CD14-positive monocyte (primary cell): ENCODE data around the gene NUDT1. TPM values are rescaled to one million over a fixed set of nuclear protein-coding genes. Genes with fewer than 3 reads are reported as not detected.

Experiments
- DNase-seq, 3 donors: peaks; one replicate each; pipeline ENCODE4 v3.0.0-alpha.2; 2011 to 2022
- H2AFZ ChIP-seq: 2 replicates; pipeline ENCODE4 v1.6.0; 2012; ENCODE audit warnings: mild to moderate bottlenecking, low read depth, low read length, inconsistent platforms; ENCODE audit not compliant: insufficient read depth, poor library complexity, severe bottlenecking
- H3K27ac ChIP-seq, 2 donors: 1 replicate in 1 of 2; 2 replicates in 1 of 2; pipeline ENCODE4 v1.5.1; 2012 to 2013; ENCODE audit warnings: low read length in 2 of 2, control low read depth in 1 of 2, inconsistent platforms in 1 of 2, low read depth in 1 of 2, mild to moderate bottlenecking in 1 of 2
- H3K27me3 ChIP-seq, 2 donors: one replicate each; pipeline versions ENCODE4 v1.6.0 to v1.6.1; 2011 to 2013; ENCODE audit warnings: low read length in 2 of 2; ENCODE audit not compliant: control insufficient read depth in 2 of 2, insufficient read depth in 2 of 2
- H3K36me3 ChIP-seq, 2 donors: replicated peaks in 1 of 2; 1 replicate in 1 of 2; 2 replicates in 1 of 2; pipeline versions ENCODE4 v1.5.1 to v1.6.1; 2012 to 2013; ENCODE audit warnings: low read length in 2 of 2, control low read depth in 1 of 2, inconsistent platforms in 1 of 2, mild to moderate bottlenecking in 1 of 2; ENCODE audit not compliant: insufficient read depth in 2 of 2, control insufficient read depth in 1 of 2
- H3K4me1 ChIP-seq, 2 donors: 1 replicate in 1 of 2; 2 replicates in 1 of 2; pipeline versions ENCODE4 v1.5.1 to v1.6.1; 2012 to 2013; ENCODE audit warnings: low read length in 2 of 2, control low read depth in 1 of 2, inconsistent platforms in 1 of 2, mild to moderate bottlenecking in 1 of 2, moderate library complexity in 1 of 2; ENCODE audit not compliant: insufficient read depth in 2 of 2, control insufficient read depth in 1 of 2
- H3K4me2 ChIP-seq: replicated peaks from 2 replicates; pipeline ENCODE3; 2012; ENCODE audit warnings: low read length, moderate library complexity, mild to moderate bottlenecking; ENCODE audit not compliant: poor library complexity, severe bottlenecking; ENCODE audit errors: extremely low read depth
- H3K4me3 ChIP-seq, 3 experiments: fragments of 200-600 bp in 1 of 3; sonication (generic) in 1 of 3; replicated peaks in 1 of 3; 1 replicate in 2 of 3; 2 replicates in 1 of 3; pipeline ENCODE4 v1.5.1; 2011 to 2013; ENCODE audit warnings: low read length in 3 of 3, mild to moderate bottlenecking in 3 of 3, control low read depth in 2 of 3, low read depth in 2 of 3, inconsistent platforms in 1 of 3, moderate library complexity in 1 of 3
- H3K79me2 ChIP-seq: 2 replicates; pipeline ENCODE4 v1.6.0; 2012; ENCODE audit warnings: mild to moderate bottlenecking, control low read depth, inconsistent platforms, low read length, moderate library complexity; ENCODE audit not compliant: insufficient read depth
- H3K9ac ChIP-seq: 2 replicates; pipeline ENCODE4 v1.6.0; 2017; ENCODE audit warnings: low read length, mild to moderate bottlenecking; ENCODE audit not compliant: insufficient read depth, poor library complexity, severe bottlenecking
- H3K9me3 ChIP-seq, 2 donors: replicated peaks in 1 of 2; 1 replicate in 1 of 2; 2 replicates in 1 of 2; pipeline versions ENCODE4 v1.5.1 to v1.6.1; 2012 to 2013; ENCODE audit warnings: low read length in 2 of 2, control low read depth in 1 of 2; ENCODE audit not compliant: control insufficient read depth in 1 of 2, insufficient read depth in 1 of 2
- H4K20me1 ChIP-seq: 2 replicates; pipeline ENCODE4 v1.6.0; 2012; ENCODE audit warnings: mild to moderate bottlenecking, low read length, control low read depth, moderate library complexity; ENCODE audit not compliant: insufficient read depth
- H3K27ac Mint-ChIP-seq, 7 donors: one replicate each; pipeline ENCODE4 v1.8.0; 2020; ENCODE audit warnings: mild to moderate bottlenecking in 7 of 7, mixed read lengths in 7 of 7, moderate library complexity in 6 of 7, inconsistent platforms in 2 of 7
- H3K27me3 Mint-ChIP-seq, 3 donors: one replicate each; pipeline ENCODE4 v1.8.0; 2021 to 2022; ENCODE audit warnings: low read depth in 3 of 3, mild to moderate bottlenecking in 3 of 3, mixed read lengths in 3 of 3, moderate library complexity in 3 of 3, inconsistent platforms in 1 of 3
- H3K36me3 Mint-ChIP-seq, 2 donors: one replicate each; pipeline ENCODE4 v1.8.0; 2020; ENCODE audit warnings: mixed read lengths in 2 of 2, inconsistent platforms in 1 of 2, mild to moderate bottlenecking in 1 of 2
- H3K4me1 Mint-ChIP-seq: one replicate; pipeline ENCODE4 v1.8.0; 2020; ENCODE audit warnings: mild to moderate bottlenecking, mixed read lengths
- H3K4me3 Mint-ChIP-seq, 2 donors: one replicate each; pipeline ENCODE4 v1.8.0; 2020; ENCODE audit warnings: mild to moderate bottlenecking in 2 of 2, mixed read lengths in 2 of 2, moderate library complexity in 1 of 2
- H3K9me3 Mint-ChIP-seq, 7 donors: one replicate each; pipeline ENCODE4 v1.8.0; 2020 to 2022; ENCODE audit warnings: mixed read lengths in 7 of 7, mild to moderate bottlenecking in 6 of 7, moderate library complexity in 6 of 7, inconsistent platforms in 2 of 7
- WGBS: methylation state at CpG from one replicate; pipeline ENCODE4 v1.1.5; 2013; ENCODE audit warnings: missing lambda C conversion rate; ENCODE audit not compliant: insufficient coverage; 5-methylcytosine and 5-hydroxymethylcytosine counted together
- intact Hi-C, 2 donors: fragments of 100-400 bp; cut with micrococcal nuclease; formaldehyde crosslinking; loops; one replicate each; pipeline versions ENCODE4 v1.15.0 to v1.15.1; 2023
- polyA plus RNA-seq, 3 donors: library from polyadenylated mRNA; depleted of rRNA in 1 of 3; unstranded in 2 of 3; stranded (reverse) in 1 of 3; fragments of 300-500 nt in 2 of 3; fragments of >200 nt in 1 of 3; fragmentation: Illumina TruSeq in 2 of 3; gene quantifications; 1 replicate in 2 of 3; 2 replicates in 1 of 3; pipeline ENCODE4 v1.2.3, GENCODE V29; 2012 to 2021
- TF ChIP-seq, protein P1 (sequence below): fragments of 200-600 bp; IDR thresholded peaks from one replicate; pipeline ENCODE4 v1.8.0; 2022; ENCODE audit warnings: antibody characterized with exemption, mild to moderate bottlenecking

Gene NUDT1
- polyA plus RNA-seq, 3 donors, result 19.6 to 42.6 (median 40.8) TPM

DNA sequence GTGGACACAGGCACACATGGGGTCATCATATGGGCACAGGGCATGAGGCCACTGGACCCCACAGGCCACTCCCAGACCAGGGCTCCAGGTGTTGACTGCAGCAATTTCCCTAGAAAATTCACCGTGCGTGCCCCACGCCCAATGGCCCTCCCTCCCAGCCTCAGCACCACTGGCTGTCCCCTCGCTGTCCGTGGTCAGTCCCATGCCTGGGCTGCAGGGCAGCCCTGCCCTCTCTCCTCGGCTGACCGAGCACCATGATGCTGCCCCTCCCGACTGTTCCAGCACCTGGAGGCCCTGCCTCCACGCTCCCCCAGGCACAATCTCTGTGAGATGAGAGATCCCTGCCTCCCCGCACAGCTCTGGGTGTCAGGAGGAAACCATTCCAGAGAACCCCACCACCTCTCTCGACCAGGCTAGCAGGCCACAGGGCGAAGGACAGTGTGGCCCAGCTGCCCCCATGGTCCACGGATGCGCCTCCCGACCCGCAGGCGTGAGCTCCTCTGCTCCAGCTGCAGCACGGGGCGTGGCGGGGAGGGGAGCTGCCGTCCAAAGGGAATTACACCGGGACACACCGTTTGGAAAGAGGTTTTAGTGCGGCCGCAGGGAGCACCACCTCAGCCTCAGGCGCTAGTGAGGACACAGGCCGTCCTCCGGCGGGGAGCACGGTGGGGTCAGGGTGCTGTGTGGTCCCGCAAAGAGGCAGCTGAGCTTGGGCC lies 12.6 kb downstream of the NUDT1 start:
- no peak overlapping the region for H3K4me2 ChIP-seq
- peaks cover 7% of the 10 kb centered on the region for H3K4me1 Mint-ChIP-seq
- no peak overlapping the region for H3K4me3 ChIP-seq
- peaks cover 43 to 67% of the 10 kb centered on the region in 2 donors for H3K36me3 Mint-ChIP-seq
- WGBS, result 97% methylated on average over 29 of the region's 31 CpGs
- no peaks in the 10 kb centered on the region for H3K27me3 ChIP-seq
- H3K9me3 ChIP-seq, result no peaks in the 10 kb centered on the region
- H3K9me3 Mint-ChIP-seq, result peaks cover 0 to 2% (median 0%) of the 10 kb centered on the region in 7 donors
- intact Hi-C loops, result no loop called here
- H3K27ac Mint-ChIP-seq, result no peak overlapping the region
- H3K27me3 Mint-ChIP-seq, result peaks cover 0 to 4% (median 2%) of the 10 kb centered on the region in 3 donors
- no peak overlapping the region for H3K27ac ChIP-seq
- H3K4me3 Mint-ChIP-seq, result no peak overlapping the region
- no peak for DNase-seq
- TF ChIP-seq, protein P1, sequence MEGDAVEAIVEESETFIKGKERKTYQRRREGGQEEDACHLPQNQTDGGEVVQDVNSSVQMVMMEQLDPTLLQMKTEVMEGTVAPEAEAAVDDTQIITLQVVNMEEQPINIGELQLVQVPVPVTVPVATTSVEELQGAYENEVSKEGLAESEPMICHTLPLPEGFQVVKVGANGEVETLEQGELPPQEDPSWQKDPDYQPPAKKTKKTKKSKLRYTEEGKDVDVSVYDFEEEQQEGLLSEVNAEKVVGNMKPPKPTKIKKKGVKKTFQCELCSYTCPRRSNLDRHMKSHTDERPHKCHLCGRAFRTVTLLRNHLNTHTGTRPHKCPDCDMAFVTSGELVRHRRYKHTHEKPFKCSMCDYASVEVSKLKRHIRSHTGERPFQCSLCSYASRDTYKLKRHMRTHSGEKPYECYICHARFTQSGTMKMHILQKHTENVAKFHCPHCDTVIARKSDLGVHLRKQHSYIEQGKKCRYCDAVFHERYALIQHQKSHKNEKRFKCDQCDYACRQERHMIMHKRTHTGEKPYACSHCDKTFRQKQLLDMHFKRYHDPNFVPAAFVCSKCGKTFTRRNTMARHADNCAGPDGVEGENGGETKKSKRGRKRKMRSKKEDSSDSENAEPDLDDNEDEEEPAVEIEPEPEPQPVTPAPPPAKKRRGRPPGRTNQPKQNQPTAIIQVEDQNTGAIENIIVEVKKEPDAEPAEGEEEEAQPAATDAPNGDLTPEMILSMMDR, result no peak
- H3K36me3 ChIP-seq, result peaks cover 36 to 46% of the 10 kb centered on the region in 2 donors
- no peaks in the 10 kb centered on the region for H4K20me1 ChIP-seq
- no peaks in the 10 kb centered on the region for H3K79me2 ChIP-seq
- no peak overlapping the region for H3K9ac ChIP-seq
- no peak overlapping the region for H2AFZ ChIP-seq
- H3K4me1 ChIP-seq, result peaks cover 5% of the 10 kb centered on the region in 2 donors

DNA sequence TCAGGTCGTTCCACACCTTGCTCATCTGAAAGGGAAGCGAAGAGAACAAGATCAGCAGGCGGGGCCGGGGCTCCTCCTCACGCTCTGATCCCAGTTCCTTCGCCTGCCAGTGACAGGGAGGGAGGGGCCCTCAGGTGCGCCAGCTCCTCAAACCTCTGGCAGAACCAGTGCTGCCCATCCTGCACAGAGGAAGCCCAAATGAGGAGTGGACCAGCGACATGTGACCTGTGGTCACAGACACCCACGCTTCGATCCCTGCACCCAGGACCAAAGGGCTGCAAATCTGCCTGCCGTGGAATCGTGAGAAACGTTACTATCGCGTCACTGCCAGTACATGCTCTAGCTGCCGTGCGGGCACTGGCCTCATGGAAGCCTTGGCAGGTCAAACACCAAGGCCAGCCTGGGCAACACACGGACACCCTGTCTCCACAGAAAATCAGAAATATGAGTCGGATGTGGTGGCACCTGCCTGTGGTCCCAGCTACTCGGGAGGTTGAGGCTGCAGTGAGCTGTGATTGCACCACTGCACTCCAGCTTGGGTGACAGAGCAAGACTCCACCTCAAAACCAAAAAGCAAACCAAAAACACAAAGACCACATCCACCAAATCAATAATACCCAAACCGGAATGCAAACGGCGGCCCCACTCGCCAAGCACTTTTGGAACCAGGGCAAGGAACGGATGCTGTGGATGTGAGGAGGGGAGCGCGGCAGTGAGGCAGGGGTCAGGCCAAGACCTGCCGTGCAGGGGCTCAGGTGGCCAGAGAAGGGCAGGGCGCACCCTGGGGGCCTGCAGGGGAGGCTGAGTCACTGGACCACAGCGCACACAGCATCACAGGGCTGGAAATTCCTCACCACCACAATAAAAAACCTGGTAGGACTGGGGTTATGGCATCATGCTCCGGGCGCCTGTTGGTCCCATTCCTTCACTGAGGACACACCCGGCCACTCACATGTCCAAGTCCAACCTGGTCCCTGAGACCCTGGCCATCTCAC lies 13.4 kb downstream of the NUDT1 start:
- 95% methylated on average over 24 of the region's 33 CpGs for WGBS
- Mint-ChIP-seq H3K4me3 (no peak overlapping the region), H3K4me1 (peaks cover 3% of the 10 kb centered on the region), H3K9me3 (peaks cover 0 to 2% (median 0%) of the 10 kb centered on the region in 7 donors), H3K27me3 (peaks cover 0 to 4% (median 2%) of the 10 kb centered on the region in 3 donors), H3K27ac (peak overlapping the region in 1 of 7 donors; percentile 18), H3K36me3 (peaks cover 47 to 68% of the 10 kb centered on the region in 2 donors)
- Histone ChIP-seq H3K27me3 (no peaks in the 10 kb centered on the region), H3K27ac (no peak overlapping the region), H2AFZ (no peak overlapping the region), H3K79me2 (no peaks in the 10 kb centered on the region), H3K4me2 (no peak overlapping the region), H3K9ac (no peak overlapping the region), H3K4me1 (no peaks in the 10 kb centered on the region), H3K9me3 (no peaks in the 10 kb centered on the region), H3K36me3 (peaks cover 36 to 46% of the 10 kb centered on the region in 2 donors), H3K4me3 (no peak overlapping the region), H4K20me1 (no peaks in the 10 kb centered on the region)
- intact Hi-C loops, result no loop called here
- no peak for DNase-seq
- TF ChIP-seq, protein P1, result no peak
